Endometrial microvascular endothelial cells (primary cell): ENCODE measurements around the gene RAD1. TPM values are rescaled to one million over a fixed set of nuclear protein-coding genes. Genes with fewer than 3 reads are reported as not detected.

Experiments used
- in situ Hi-C: cut with HindIII; loops from 2 replicates; pipeline ENCODE4 v1.10.0; 2017; ENCODE audit warnings: low sequenced_read_pairs, low pct_unique_long_range_greater_than_20kb; ENCODE audit errors: inconsistent ontology term
- total RNA-seq: library from RNA; depleted of rRNA; stranded (reverse); fragments of >200 nt; gene quantifications from one replicate; pipeline ENCODE4 v1.2.3, GENCODE V29; 2015; ENCODE audit errors: inconsistent ontology term

RAD1 gene
- total RNA-seq, 1 donor from 2014 or later = 15.8 TPM

DNA sequence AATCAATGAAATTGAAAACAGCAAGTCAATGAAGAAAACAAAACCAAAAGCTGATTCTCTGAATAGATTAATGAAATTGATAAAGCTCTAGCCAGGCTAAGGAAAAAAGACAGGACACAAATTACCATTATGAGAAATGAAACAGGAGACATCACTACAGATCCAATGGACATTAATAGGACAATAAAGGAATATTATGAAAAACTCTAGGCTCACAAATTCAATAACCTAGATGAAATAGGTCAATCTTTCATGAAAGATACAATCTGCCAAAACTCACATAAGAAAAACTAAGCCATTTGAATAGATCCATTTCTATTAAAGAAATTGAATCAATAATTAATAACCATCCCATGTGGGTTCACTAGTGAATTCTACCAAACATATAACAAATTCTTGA, 39.0 kb downstream of the RAD1 start:
- in situ Hi-C loops = no loop called here

DNA sequence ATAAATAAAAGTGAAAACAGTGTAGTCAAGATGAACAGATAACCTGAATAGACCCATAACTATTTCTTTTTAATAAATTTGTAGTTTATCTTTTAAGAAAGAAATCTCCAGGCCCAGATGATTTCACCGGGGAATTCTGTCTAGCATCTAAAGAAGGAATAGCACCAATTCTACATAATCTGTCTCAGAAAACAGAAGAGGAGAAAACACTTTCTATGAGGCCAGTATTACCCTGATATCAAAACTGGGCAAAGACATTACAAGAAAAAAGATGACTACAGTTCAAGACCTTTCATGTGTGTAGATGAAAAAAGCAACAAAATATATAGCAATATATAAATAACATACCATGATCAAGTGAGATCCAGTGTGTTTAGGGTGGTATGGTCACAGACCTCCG, 44.9 kb downstream of the RAD1 start:
- in situ Hi-C loops = no loop called here

DNA sequence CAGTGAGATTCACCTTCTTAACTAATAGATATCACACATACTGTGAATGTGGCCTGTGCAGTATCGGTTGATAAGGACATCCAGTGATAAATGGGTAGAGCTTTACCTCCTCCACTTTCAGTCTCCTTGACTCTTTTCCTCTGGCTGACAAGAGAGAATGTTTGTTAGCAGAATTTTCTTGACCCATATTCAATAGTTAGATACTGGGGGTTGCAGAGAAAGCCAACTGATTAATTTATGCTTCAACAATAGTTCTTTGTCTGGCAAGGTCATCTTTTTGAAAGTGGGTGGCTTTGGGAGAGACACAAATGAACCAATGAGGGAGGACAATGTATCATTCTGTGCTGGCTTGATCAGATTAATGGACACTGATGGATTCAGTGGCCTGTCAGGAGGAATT, 46.0 kb downstream of the RAD1 start:
- in situ Hi-C loops = no loop called here

DNA sequence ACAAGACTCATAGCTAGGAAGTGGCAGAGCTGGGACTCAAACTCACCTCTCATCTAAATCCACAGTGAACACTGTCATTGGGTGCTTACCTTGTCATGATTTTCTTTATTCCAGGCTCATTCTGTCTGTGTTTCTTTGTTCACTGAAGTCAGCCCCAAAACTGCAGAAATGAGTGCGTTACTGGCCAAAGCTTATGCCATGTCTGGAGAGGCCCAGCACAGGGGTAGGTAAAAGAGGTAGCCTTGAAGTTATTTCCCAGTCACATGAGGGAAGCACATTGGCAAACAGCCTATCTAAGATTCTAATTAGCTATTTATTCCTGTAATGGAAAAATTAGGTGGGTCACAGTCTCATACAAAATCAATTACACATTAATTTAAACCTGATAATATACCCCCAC, 46.5 kb downstream of the RAD1 start:
- in situ Hi-C loops = no loop called here

DNA sequence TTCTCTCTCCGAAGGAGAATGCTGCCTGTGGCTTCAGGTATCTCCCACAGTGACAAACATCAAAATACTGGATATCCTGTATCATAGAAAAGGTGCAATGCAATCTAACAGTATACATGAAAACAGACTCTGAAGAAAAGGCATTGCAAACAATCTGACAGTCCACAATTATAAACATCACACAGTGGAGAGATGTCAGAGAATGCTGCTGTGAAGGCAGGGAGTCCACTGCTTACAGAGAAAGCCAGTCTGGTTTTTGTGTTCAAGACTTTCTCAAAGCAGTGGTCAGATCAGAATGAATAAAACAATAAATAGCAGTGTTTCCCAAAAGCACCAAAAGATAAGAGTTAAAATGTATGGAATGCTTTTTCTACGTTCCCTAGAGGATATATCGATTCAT, 47.6 kb downstream of the RAD1 start:
- in situ Hi-C loops = no loop called here

DNA sequence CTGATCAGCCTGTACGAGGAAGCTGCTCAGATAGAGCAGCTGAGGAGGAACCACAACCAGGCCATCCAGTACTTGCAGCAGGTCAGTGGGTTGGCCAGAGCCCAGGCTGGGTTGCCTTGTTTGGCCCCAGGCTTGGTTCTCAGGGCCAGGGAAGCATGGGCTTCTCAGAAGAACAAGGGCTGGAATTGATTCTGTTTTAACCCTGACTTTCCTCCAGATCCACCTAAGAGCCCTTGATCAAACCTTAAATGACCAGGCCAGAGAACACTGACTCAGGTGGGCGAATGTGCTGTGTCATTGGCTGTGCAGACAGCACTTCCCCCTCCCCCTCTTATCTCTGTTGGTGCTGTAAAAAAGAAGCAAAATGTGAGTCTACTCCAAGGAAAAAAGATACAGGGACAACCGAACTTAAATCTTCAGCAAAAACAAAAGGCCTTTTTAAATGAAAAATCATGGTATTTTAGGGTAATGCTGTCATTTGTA, 48.3 kb downstream of the RAD1 start:
- in situ Hi-C loops = no loop called here

DNA sequence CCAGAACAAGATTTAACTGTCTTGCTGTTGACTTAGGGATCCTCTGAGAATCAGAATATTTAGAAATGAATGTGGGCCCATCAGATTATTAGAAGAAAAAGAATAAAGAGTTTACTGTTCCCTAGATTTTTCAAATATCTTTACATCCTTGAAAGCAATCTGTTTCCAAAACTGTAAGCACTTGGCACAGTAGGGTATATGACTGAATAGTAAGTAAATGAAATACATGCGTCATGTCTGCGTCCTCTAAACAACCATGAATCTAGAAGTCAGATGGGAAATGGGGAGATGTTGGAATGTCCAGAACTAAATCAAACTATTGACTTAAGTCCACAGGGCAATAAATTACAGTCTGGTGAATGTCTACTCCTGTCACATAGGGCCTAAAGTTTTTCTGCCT, 50.2 kb downstream of the RAD1 start:
- in situ Hi-C loops = no loop called here

DNA sequence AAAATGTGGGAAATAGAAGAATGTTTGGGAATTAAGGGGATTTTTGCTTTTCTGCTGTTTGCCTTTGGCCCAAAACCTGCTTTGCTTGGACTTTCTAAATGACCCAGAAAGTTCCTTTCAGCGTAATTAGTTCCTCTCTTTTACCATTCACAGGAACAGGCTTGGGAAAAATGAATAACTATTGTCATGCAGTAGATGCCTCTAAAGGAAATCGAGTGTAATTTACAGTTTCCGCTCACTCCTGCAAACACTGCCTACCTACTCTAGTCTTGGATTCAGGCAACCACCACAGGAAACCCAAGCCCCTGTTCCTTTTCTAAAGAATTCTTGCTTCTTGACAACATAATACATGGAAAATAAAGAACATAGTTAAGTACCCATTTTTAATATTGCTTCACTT, 51.4 kb downstream of the RAD1 start:
- in situ Hi-C loops = no loop called here

DNA sequence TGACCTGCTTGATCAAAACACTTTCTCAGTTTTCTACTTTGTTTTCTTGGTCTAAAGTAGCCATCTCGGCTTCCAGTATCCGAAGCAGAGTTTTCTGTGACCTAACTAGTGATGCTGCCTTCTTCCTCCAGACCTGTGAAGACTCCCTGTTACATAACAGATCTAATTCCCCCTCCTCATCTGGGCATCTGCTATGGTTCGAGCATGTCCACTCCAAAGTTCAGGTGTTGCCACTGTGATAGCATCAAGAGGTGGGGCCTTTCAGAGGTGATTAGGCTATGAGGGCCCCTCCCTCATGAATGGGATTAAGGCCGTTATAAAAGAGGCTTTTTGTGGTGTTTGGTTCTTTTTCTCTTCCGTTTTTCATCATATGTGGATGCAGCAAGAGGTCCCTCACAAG, 56.1 kb downstream of the RAD1 start:
- in situ Hi-C loops = no loop called here

DNA sequence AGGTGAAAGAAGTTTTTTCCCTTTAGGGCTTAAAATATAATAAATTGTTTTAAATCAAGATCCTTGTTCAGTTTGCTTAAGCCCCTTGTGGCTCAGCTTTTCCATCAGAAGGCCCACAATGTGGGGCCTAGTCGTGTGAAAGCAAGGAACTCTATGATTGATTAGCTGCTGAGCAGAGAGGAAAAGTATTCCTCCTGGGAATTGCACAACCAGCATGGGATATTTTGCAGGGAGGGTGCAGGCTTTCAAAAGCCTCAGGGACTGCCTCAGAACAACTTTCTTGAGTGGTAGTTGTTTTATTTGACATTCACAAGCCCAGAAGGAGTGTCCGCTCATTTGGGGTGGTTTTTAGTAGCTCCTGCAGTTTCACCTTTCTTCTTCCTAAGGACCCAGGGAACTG, 56.5 kb downstream of the RAD1 start:
- in situ Hi-C loops = no loop called here

DNA sequence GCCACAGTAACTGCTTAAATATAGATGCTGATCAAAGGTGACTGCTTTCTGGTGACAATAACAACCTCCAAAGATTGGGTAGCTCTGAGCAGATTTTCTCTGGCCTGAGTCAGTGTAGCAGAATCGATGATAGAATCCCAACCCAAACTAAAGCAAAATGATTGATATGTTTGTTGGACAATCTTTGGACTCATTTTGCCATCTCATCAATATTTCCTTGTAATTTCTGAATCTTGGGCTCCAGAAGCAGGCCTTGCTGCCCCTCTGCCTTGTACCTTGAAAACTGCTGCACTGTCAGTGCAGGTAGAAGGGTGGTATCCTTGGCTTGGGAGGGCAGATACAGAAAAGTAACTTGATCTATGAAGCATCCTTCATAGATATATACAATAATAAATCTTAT, 57.4 kb downstream of the RAD1 start:
- in situ Hi-C loops = no loop called here

DNA sequence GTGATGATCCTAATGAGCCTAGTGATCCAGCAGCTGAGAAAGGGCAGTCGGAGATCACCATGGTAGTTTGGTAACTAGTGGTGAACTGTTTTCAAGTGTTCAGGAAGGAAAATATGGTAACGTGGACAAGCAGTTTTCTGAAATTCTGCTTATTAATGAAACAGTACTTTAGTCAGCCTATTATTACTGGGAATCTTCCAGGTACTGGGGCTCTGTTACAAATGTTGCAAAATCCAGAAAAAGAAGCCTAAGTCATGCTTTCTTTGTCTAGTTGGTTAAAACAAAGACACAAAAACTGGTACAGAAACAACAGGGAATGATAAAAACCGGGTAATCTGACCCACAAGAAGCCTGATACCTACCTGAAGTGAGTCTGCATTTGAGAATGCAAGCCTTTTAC, 58.1 kb downstream of the RAD1 start:
- in situ Hi-C loops = no loop called here

Other genes starting within 250 kb of the RAD1 start
- gene TTC23L, start 76.3 kb downstream of the RAD1 start, total RNA-seq = not detected
- 32.8 TPM for gene BRIX1, start 207 bp upstream of the RAD1 start, total RNA-seq
- gene DNAJC21, start 14.1 kb upstream of the RAD1 start, total RNA-seq = 20.1 TPM
- gene AGXT2, start 132.4 kb upstream of the RAD1 start, total RNA-seq = not detected